Placental epithelial cell (primary cell): ENCODE measurements around the gene VAT1L. TPM values are rescaled to one million over a fixed set of nuclear protein-coding genes. Genes with fewer than 3 reads are reported as not detected.

Source experiments
- total RNA-seq: library from RNA; depleted of rRNA; stranded (reverse); fragments of >200 nt; gene quantifications from 2 replicates; pipeline ENCODE4 v1.2.3, GENCODE V29; 2012

The VAT1L gene, protein sequence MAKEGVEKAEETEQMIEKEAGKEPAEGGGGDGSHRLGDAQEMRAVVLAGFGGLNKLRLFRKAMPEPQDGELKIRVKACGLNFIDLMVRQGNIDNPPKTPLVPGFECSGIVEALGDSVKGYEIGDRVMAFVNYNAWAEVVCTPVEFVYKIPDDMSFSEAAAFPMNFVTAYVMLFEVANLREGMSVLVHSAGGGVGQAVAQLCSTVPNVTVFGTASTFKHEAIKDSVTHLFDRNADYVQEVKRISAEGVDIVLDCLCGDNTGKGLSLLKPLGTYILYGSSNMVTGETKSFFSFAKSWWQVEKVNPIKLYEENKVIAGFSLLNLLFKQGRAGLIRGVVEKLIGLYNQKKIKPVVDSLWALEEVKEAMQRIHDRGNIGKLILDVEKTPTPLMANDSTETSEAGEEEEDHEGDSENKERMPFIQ
- total RNA-seq = under 0.01 TPM in 1 of 2 replicates, not detected in the other

DNA sequence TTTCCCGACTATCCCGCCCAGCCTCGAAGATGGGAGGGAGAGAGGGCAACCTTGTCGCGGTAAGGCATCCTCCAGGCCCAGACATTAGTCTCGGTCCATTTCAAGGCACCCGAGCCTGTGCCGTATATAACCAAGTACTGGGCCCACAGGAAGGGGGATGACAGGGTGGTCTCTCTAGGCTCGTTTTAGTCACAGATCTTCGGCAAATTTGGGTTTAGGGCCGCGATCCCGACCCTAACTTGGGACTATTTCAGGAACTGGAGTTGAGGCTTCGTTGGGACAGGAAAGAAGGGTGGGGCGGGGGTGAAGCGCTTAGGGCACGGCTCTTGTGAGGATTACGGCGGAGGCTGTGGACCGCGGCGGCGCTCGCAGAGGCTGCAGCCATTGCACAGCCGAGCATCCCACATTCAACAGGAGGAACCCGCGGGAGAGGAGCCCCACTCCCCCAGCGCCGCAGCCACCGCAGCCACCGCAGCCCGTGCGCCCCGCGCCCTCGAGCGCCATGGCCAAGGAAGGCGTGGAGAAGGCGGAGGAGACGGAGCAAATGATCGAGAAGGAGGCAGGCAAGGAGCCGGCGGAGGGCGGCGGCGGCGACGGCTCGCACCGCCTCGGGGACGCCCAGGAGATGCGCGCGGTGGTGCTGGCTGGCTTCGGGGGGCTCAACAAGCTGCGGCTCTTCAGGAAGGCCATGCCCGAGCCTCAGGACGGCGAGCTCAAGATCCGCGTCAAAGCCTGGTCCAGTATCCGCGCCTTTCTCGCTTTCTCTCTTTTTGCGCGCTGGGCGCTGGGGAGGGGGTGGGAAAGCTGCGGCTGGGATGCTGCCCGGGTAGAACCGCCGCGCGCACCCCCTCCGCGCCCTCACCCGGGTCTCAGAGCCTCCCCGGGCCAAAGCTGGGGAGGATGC lies at the start of gene VAT1L:
Gene VAT1L (plus strand): TSS at position 384 of the 904 bp plus-strand sequence. CDS start 119 bp downstream, at position 503.

DNA sequence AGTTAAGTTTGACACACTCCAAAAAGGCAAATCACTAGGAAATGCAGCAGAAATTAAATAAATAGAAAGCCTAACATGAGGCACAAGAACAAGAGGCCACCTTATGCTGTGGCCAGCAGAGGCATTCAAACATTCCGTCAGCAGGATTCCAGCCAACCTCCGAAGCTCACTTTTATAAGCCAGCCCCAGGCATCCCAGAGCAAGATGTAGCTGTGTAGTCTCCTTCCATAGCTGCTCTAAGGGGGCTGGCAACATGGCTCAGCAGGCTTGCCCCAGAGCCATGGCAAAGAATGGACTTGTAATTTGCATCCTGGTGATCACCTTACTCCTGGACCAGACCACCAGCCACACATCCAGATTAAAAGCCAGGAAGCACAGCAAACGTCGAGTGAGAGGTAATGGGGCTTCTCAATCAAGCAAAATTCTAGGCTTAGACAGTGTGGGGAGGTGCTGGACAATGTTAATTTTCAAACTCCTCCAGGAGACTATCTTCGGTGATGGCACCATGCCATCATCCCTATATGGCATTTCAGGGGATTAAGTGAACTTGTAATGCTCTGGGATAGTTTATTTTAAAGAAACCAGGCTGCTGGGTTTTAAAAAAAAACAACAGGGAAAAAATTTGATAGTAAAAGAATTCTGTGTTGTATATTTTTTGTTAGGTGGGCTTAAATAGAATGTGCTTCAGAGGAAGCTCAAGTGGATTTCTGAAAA lies 234.1 kb downstream of the VAT1L start, which contains the start of gene CLEC3A:
Gene CLEC3A (plus strand): TSS at position 202 of the 714 bp plus-strand sequence. CDS start 79 bp downstream, at position 281.

Other genes with a start within 250 kb of the VAT1L start
- gene NUDT7, start 66.0 kb upstream of the VAT1L start, total RNA-seq = 4.4 and 5.9 TPM in 2 replicates
- gene CLEC3A, start 234.0 kb downstream of the VAT1L start, total RNA-seq = not detected in 2 replicates